DOHH2 (cell line): ENCODE data around the gene PM20D1.

Source experiments
- EZH2phosphoT487 ChIP-seq: fragments of 200-600 bp; sonication (generic); IDR thresholded peaks from 2 replicates; pipeline ENCODE4 v1.6.1; 2017; ENCODE audit warnings: borderline replicate concordance, mild to moderate bottlenecking, antibody characterized with exemption, low read length, moderate library complexity, mixed read lengths
- TF ChIP-seq, protein P1 (sequence below): fragments of 200-600 bp; sonication (generic); IDR thresholded peaks from one replicate; pipeline ENCODE4 v1.5.1; 2014; ENCODE audit warnings: antibody characterized with exemption, mild to moderate bottlenecking, low read depth, low read length; ENCODE audit not compliant: poor library complexity, severe bottlenecking

DNA sequence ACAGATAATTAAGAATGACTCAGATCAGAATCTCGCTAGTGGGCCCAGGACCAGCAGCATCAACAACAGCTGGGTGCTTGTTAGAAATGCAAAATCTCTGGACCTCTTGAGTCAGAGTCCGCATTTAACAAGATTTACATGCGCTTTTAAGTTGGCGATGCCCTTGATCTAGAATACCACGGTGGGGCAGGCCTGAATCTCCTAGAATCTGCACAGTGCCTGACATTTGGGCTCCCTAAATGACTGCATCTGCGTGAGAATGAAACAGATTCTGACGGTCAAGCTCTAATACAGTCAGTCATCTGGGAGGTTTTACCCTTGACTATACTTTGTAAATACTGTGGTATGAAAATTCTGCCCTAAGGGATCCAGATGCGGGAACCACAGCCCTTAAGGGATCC is 57.5 kb downstream of the PM20D1 start:
- TF ChIP-seq, protein P1, sequence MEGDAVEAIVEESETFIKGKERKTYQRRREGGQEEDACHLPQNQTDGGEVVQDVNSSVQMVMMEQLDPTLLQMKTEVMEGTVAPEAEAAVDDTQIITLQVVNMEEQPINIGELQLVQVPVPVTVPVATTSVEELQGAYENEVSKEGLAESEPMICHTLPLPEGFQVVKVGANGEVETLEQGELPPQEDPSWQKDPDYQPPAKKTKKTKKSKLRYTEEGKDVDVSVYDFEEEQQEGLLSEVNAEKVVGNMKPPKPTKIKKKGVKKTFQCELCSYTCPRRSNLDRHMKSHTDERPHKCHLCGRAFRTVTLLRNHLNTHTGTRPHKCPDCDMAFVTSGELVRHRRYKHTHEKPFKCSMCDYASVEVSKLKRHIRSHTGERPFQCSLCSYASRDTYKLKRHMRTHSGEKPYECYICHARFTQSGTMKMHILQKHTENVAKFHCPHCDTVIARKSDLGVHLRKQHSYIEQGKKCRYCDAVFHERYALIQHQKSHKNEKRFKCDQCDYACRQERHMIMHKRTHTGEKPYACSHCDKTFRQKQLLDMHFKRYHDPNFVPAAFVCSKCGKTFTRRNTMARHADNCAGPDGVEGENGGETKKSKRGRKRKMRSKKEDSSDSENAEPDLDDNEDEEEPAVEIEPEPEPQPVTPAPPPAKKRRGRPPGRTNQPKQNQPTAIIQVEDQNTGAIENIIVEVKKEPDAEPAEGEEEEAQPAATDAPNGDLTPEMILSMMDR: no peak
- TF ChIP-seq EZH2phosphoT487: no peak
